ENCODE data around the gene FLNC.

FLNC gene

GRCh38 chr7:128818694-128819093, 11.5 kb upstream of the FLNC start:
- DNase-seq (ENCODE audit: low spot score), result no peak
- no peak for TF ChIP-seq CTCF (IDR thresholded peaks at IDR 0.05; ENCODE audit: extremely low read depth, insufficient read depth, missing control alignments)
- in situ Hi-C loops (cut with MboI; ENCODE audit: low pct_unique_long_range_greater_than_20kb, low sequenced_read_pairs, unreplicated experiment), result no loop called here

DNA sequence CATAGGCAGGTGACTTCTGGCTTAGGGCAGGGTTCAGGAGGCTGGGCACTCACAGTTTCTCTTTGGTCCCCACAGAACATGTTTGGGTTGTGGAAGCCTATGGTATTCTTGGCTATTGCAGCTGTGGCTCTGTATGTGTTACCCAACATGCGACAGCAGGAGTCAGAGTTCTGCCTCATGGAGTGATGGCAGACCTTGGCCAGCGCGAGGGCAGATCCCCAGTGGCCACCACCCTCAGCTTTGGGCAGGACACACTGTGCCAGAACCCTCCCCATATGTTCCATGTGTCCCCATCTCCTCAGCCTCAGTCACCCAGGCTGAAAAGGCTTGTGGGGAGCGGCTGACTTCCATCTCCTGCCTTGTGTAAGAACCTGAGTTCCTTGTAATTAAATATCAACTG, 8.5 kb upstream of the FLNC start:
- TF ChIP-seq CTCF (IDR thresholded peaks at IDR 0.05; ENCODE audit: extremely low read depth, insufficient read depth, missing control alignments), result no peak
- no peak for DNase-seq (ENCODE audit: low spot score)
- in situ Hi-C loops (cut with MboI; ENCODE audit: low pct_unique_long_range_greater_than_20kb, low sequenced_read_pairs, unreplicated experiment), result no loop called here

- in situ Hi-C loops (cut with MboI; ENCODE audit: low pct_unique_long_range_greater_than_20kb, low sequenced_read_pairs, unreplicated experiment), result no loop called here
- no peak for DNase-seq (ENCODE audit: low spot score)
- no peak for TF ChIP-seq CTCF (IDR thresholded peaks at IDR 0.05; ENCODE audit: extremely low read depth, insufficient read depth, missing control alignments)
These were observed 3.7 kb upstream of the FLNC start for GRCh38 chr7:128826512-128826911.

DNA sequence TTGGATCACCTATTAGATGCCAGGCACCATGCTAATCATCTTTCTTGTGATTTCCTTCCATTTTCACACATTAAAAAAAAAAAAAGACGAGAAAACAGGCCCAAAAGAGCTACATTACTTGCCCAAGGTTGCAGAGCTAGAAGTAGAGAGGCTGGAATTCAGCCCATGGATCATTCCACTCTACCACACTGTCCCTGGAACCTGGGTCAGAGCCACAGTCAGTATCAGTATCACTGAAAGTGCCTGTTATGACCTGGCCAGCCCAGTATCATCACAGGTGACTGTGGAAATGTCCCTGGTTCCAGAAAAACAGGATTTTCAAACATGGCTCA, 3.3 kb upstream of the FLNC start:
- DNase-seq (ENCODE audit: low spot score), result no peak
- in situ Hi-C loops (cut with MboI; ENCODE audit: low pct_unique_long_range_greater_than_20kb, low sequenced_read_pairs, unreplicated experiment), result no loop called here
- TF ChIP-seq CTCF (IDR thresholded peaks at IDR 0.05; ENCODE audit: extremely low read depth, insufficient read depth, missing control alignments), result no peak

- no peak for TF ChIP-seq CTCF (IDR thresholded peaks at IDR 0.05; ENCODE audit: extremely low read depth, insufficient read depth, missing control alignments)
- in situ Hi-C loops (cut with MboI; ENCODE audit: low pct_unique_long_range_greater_than_20kb, low sequenced_read_pairs, unreplicated experiment), result no loop called here
- DNase-seq (ENCODE audit: low spot score), result no peak
These were observed 2.8 kb upstream of the FLNC start for GRCh38 chr7:128827248-128827958.

- TF ChIP-seq CTCF (IDR thresholded peaks at IDR 0.05; ENCODE audit: extremely low read depth, insufficient read depth, missing control alignments), result no peak
- DNase-seq (ENCODE audit: low spot score), result no peak
- in situ Hi-C loops (cut with MboI; ENCODE audit: low pct_unique_long_range_greater_than_20kb, low sequenced_read_pairs, unreplicated experiment), result no loop called here
These were observed 2.1 kb upstream of the FLNC start for GRCh38 chr7:128827971-128828711.

All from GM13977 (cell line).